Posterior vena cava (tissue), 2 donors: ENCODE measurements around the gene TAF15. TPM values are rescaled to one million over a fixed set of nuclear protein-coding genes. Genes with fewer than 3 reads are reported as not detected.

ENCODE experiments used
- DNase-seq: peaks from one replicate; pipeline ENCODE4 v3.0.0-alpha.2; 2020; ENCODE audit warnings: low spot score
- intact Hi-C, 2 donors: fragments of 100-400 bp; cut with DNase I; formaldehyde crosslinking; loops; one replicate each; pipeline versions ENCODE4 v1.14.1 to v1.14.2; 2022 to 2023
- total RNA-seq, 2 donors: library from RNA; stranded (reverse); fragmentation: NEBNext Ultra II Directional; extraction: Animal tissue kit (Norgen Biotek cat#: 25700); gene quantifications; one replicate each; pipeline ENCODE4 v1.2.1, GENCODE V29; 2021
- donor health status: DM: yes; HTN: yes; CAD: no.
- donor health status: DM: yes; HTN: yes; CAD: no.

Gene TAF15
- total RNA-seq, 2 donors from 2014 or later = 121 to 129 TPM

DNA sequence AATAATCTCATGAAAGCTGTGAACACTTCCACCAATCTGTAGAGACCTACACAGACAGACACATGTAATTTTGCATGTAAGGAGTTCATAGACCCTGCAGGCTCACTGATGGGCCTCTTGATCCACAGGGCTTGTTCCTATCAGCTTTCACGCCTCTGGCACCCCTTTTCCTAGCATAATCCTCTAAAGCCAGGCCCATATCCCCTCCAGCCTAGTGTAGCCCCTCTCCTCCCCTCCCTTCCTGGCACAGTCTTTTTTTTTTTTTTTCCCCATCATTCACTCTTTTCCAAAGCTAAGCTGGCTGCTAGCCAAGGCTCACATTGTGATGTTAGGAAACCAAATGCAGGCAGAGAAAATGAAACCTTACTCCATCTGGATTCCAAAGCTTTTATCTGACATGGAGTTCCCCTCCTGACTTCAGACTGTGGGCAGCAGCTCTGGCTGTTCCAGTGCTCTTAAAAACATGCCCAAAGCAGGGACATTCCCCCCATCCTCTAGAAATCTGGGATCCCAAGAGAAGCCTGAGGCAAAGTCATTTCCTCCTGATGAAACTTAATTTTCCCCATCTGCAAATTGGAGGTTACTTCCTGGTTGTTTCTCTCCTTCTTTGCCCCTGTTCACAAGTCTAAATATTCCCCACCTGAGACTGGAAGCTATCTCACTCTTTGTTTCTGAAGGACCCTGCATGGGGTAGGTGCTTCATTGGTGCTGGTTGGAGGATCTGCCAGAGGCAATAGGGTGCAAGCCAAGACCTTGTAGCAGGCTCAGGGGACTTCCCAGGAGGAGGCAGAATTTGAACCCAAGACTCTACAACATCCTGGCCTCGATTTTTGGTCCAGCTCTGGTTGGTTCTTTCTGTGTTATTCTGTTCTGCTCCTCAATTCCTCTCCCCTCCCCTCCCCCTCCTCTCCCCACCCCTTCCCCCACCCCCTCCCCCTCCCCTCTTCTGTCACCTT lies 80.8 kb downstream of the TAF15 start:
- intact Hi-C loops = no loop called here

GRCh38 chr17:35890774-35891155 lies 81.5 kb downstream of the TAF15 start:
- intact Hi-C loops = no loop called here
- DNase-seq = no peak

More for the DNA sequence above, 80.8 kb downstream of the TAF15 start:
- DNase-seq = no peak

- intact Hi-C loops = no loop called here
Measured at GRCh38 chr17:35891269-35891668, 82.0 kb downstream of the TAF15 start.

DNA sequence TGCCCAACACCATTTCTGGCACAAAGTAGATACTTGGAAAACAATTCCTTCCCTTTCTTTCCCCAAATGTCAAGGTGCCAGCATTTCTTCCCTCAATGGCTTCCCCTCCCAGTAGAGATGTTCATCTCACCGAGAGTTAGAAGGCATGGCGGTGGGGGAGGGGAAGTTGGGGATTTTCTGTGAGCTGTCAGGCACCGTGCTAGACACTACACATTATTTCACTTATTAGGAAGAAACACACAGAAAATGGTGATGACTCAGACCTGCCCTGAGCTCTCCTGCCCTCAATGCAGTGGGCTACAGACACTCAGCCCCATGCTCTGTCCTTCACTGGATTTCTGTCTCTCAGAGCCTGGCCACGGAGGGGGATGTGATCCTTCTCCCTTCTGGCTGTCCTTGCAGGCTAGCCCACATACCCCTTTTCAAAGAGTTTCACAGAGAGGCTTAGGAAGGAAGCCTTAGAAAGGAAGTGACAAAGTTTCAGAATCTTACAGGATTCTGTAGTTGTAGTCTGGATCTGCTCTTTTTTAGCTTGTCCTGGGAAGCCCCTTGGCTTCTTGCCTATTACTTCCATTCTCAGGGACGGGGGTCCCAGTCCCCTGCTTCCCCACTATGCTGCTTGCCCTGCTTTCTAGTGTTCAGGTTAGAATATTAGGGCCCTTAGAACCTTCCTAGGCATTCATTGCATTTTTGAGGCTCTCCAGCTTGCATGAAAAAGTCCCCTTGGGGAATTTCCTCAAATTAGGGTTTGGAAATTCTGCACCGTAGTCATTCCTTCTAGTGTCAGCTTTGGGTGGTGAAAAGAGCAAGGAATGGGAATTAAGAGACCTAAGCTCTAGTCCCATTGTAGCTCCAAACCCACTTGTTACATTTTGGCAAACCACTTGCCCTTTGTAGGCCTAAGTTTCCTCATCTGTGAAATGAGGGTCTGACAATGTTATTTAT lies 83.1 kb downstream of the TAF15 start:
- no peak for DNase-seq
- intact Hi-C loops = no loop called here

More at GRCh38 chr17:35891269-35891668, 82.0 kb downstream of the TAF15 start:
- no peak for DNase-seq

GRCh38 chr17:35893751-35894150 lies 84.5 kb downstream of the TAF15 start:
- intact Hi-C loops = no loop called here
- DNase-seq = no peak

GRCh38 chr17:35894206-35894605 lies 84.9 kb downstream of the TAF15 start:
- intact Hi-C loops = no loop called here
- no peak for DNase-seq

- DNase-seq = no peak
- intact Hi-C loops = no loop called here
Measured at GRCh38 chr17:35895636-35896587, 86.6 kb downstream of the TAF15 start.

Other genes with a start within 250 kb of the TAF15 start
- gene SLFN14, start 248.7 kb upstream of the TAF15 start, total RNA-seq = not detected
- 1 to 10 TPM; 3.4 to 3.6 TPM for gene PEX12, start 230.9 kb upstream of the TAF15 start, total RNA-seq
- 100 to 1,000 TPM; 101 to 105 TPM for gene AP2B1, start 222.2 kb upstream of the TAF15 start, total RNA-seq
- 1 to 10 TPM; 1.1 to 2.3 TPM for gene RASL10B, start 77.8 kb upstream of the TAF15 start, total RNA-seq
- gene GAS2L2, start 56.2 kb upstream of the TAF15 start, total RNA-seq = not detected
- gene C17orf50, start 48.6 kb upstream of the TAF15 start, total RNA-seq = not detected
- gene MMP28, start 13.8 kb upstream of the TAF15 start, total RNA-seq = 10 to 100 TPM in 1 of 2 donors, 1 to 10 TPM in 1; 8.8 to 18.2 TPM
- not detected for gene HEATR9, start 59.4 kb downstream of the TAF15 start, total RNA-seq
- gene CCL5, start 70.9 kb downstream of the TAF15 start, total RNA-seq = 1 to 10 TPM; 2.1 to 3.2 TPM
- gene RDM1, start 121.3 kb downstream of the TAF15 start, total RNA-seq = not detected
- not detected for gene LYZL6, start 134.2 kb downstream of the TAF15 start, total RNA-seq
- gene CCL16, start 172.0 kb downstream of the TAF15 start, total RNA-seq = under 1 TPM in 1 of 2 donors, not detected in 1; 0.69 TPM
- 100 to 1,000 TPM in 1 of 2 donors, 10 to 100 TPM in 1; 22.6 to 104 TPM for gene CCL14, start 177.2 kb downstream of the TAF15 start, total RNA-seq
- gene CCL15, start 192.1 kb downstream of the TAF15 start, total RNA-seq = not detected
- 1 to 10 TPM; 2.5 to 2.6 TPM for gene CCL23, start 208.5 kb downstream of the TAF15 start, total RNA-seq